ENCODE data around the gene FUBP1.

The FUBP1 gene

GRCh38 chr1:77978293-77978968 is 441 bp downstream of the FUBP1 start:
- H3K4me3 ChIP-seq (ENCODE audit: severe bottlenecking): peak overlapping the region; percentile 68
- peaks cover 56% of the 10 kb centered on the region for H3K36me3 ChIP-seq (ENCODE audit: low read depth)
- TF ChIP-seq CTCF (IDR thresholded peaks at IDR 0.05; ENCODE audit: poor library complexity, severe bottlenecking): no peak
- no peaks in the 10 kb centered on the region for H3K9me3 ChIP-seq (ENCODE audit: severe bottlenecking)
- H3K27me3 ChIP-seq (ENCODE audit: insufficient read depth, poor library complexity, severe bottlenecking): no peaks in the 10 kb centered on the region
- peaks cover 26% of the 10 kb centered on the region for H3K4me1 ChIP-seq (ENCODE audit: insufficient read depth, poor library complexity, severe bottlenecking)
- H3K27ac ChIP-seq (ENCODE audit: poor library complexity, severe bottlenecking): peak overlapping the region; percentile 95
- DNase-seq (ENCODE audit: low spot score) (peak; percentile 85), ATAC-seq (ENCODE audit: low read depth) (peak; percentile 57)

GRCh38 chr1:77977989-77978292 is 931 bp downstream of the FUBP1 start:
- no peak for TF ChIP-seq CTCF (IDR thresholded peaks at IDR 0.05; ENCODE audit: poor library complexity, severe bottlenecking)
- no peaks in the 10 kb centered on the region for H3K9me3 ChIP-seq (ENCODE audit: severe bottlenecking)
- peaks cover 61% of the 10 kb centered on the region for H3K36me3 ChIP-seq (ENCODE audit: low read depth)
- DNase-seq (ENCODE audit: low spot score): no peak
- no peaks in the 10 kb centered on the region for H3K27me3 ChIP-seq (ENCODE audit: insufficient read depth, poor library complexity, severe bottlenecking)
- H3K4me3 ChIP-seq (ENCODE audit: severe bottlenecking): peak overlapping the region; percentile 68
- H3K4me1 ChIP-seq (ENCODE audit: insufficient read depth, poor library complexity, severe bottlenecking): peaks cover 26% of the 10 kb centered on the region
- no peak for ATAC-seq (ENCODE audit: low read depth)
- peak overlapping the region; percentile 95 for H3K27ac ChIP-seq (ENCODE audit: poor library complexity, severe bottlenecking)

- peak overlapping the region; percentile 95 for H3K27ac ChIP-seq (ENCODE audit: poor library complexity, severe bottlenecking)
- H3K27me3 ChIP-seq (ENCODE audit: insufficient read depth, poor library complexity, severe bottlenecking): no peaks in the 10 kb centered on the region
- peaks cover 26% of the 10 kb centered on the region for H3K4me1 ChIP-seq (ENCODE audit: insufficient read depth, poor library complexity, severe bottlenecking)
- no peaks in the 10 kb centered on the region for H3K9me3 ChIP-seq (ENCODE audit: severe bottlenecking)
- peaks cover 68% of the 10 kb centered on the region for H3K36me3 ChIP-seq (ENCODE audit: low read depth)
- DNase-seq (ENCODE audit: low spot score) (no peak), ATAC-seq (ENCODE audit: low read depth) (no peak)
- TF ChIP-seq CTCF (IDR thresholded peaks at IDR 0.05; ENCODE audit: poor library complexity, severe bottlenecking): no peak
- H3K4me3 ChIP-seq (ENCODE audit: severe bottlenecking): peak overlapping the region; percentile 68
These were observed 2.3 kb downstream of the FUBP1 start for GRCh38 chr1:77976433-77977076.

- H3K36me3 ChIP-seq (ENCODE audit: low read depth): peaks cover 72% of the 10 kb centered on the region
- peak overlapping the region; percentile 95 for H3K27ac ChIP-seq (ENCODE audit: poor library complexity, severe bottlenecking)
- ATAC-seq (ENCODE audit: low read depth) (no peak), DNase-seq (ENCODE audit: low spot score) (no peak)
- H3K4me1 ChIP-seq (ENCODE audit: insufficient read depth, poor library complexity, severe bottlenecking): peaks cover 25% of the 10 kb centered on the region
- no peak for TF ChIP-seq CTCF (IDR thresholded peaks at IDR 0.05; ENCODE audit: poor library complexity, severe bottlenecking)
- no peaks in the 10 kb centered on the region for H3K9me3 ChIP-seq (ENCODE audit: severe bottlenecking)
- peak overlapping the region; percentile 68 for H3K4me3 ChIP-seq (ENCODE audit: severe bottlenecking)
- no peaks in the 10 kb centered on the region for H3K27me3 ChIP-seq (ENCODE audit: insufficient read depth, poor library complexity, severe bottlenecking)
These were observed 3.0 kb downstream of the FUBP1 start for GRCh38 chr1:77975907-77976306.

GRCh38 chr1:77975386-77975785 is 3.5 kb downstream of the FUBP1 start:
- ATAC-seq (ENCODE audit: low read depth): peak; percentile 19; the same call in 1 of the 3 replicates
- Histone ChIP-seq H3K4me1 (ENCODE audit: insufficient read depth, poor library complexity, severe bottlenecking) (peaks cover 21% of the 10 kb centered on the region), H3K36me3 (ENCODE audit: low read depth) (peaks cover 77% of the 10 kb centered on the region), H3K27me3 (ENCODE audit: insufficient read depth, poor library complexity, severe bottlenecking) (no peaks in the 10 kb centered on the region), H3K9me3 (ENCODE audit: severe bottlenecking) (no peaks in the 10 kb centered on the region), H3K27ac (ENCODE audit: poor library complexity, severe bottlenecking) (peak overlapping the region; percentile 95), H3K4me3 (ENCODE audit: severe bottlenecking) (peak overlapping the region; percentile 68)
- no peak for TF ChIP-seq CTCF (IDR thresholded peaks at IDR 0.05; ENCODE audit: poor library complexity, severe bottlenecking)
- DNase-seq (ENCODE audit: low spot score): no peak

All from RWPE2 (cell line).